B cell (primary cell): ENCODE results near the gene ETV3L.

ENCODE experiments used
- CTCF ChIP-seq: fragments of 200-600 bp; IDR thresholded peaks from one replicate; pipeline ENCODE4 v1.8.0; 2022; ENCODE audit warnings: antibody characterized with exemption, mild to moderate bottlenecking
- EZH2 ChIP-seq: IDR thresholded peaks from 2 replicates; pipeline ENCODE4 v1.6.1; 2012; ENCODE audit warnings: borderline replicate concordance, low read depth, mild to moderate bottlenecking, moderate library complexity, low read length; ENCODE audit not compliant: insufficient read depth, poor library complexity, severe bottlenecking

DNA sequence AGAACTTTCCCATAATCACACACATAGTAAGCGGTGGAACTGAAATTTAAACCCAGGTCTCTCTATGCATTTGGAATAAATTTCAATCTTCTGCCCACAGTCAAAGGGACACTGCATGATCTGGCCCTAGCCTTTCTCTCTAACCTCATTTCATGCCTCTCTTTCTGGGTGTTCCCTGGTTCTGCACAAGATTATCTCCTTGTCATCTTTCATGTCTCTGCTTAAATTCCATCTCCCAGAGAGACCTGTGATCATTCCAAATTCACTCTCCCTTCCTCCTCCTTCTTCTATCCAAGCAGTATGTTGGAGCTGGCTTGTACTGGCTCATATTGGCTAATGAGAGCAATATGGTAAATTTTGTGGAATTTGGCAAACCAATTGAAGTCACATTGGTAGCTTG is 22.2 kb downstream of the ETV3L start:
- TF ChIP-seq CTCF (no peak), EZH2 (no peak)
